Eye (tissue), 1 donor: ENCODE data around the gene LACTB.

Source experiments
- DNase-seq: peaks from one replicate; pipeline ENCODE4 v3.0.0-alpha.2; 2015

The LACTB gene

GRCh38 chr15:63121382-63122001, at the start of gene LACTB:
Gene LACTB (plus strand): TSS chr15:63121861. CDS start chr15:63121872, 11 bp downstream.
- DNase-seq, result peak; percentile 96

GRCh38 chr15:63072023-63072650, 49.5 kb upstream of the LACTB start:
- no peak for DNase-seq

GRCh38 chr15:63072809-63073277, 48.8 kb upstream of the LACTB start:
- DNase-seq, result no peak

GRCh38 chr15:63073497-63074172, 48.0 kb upstream of the LACTB start:
- no peak for DNase-seq

- DNase-seq, result no peak
These were observed 46.4 kb upstream of the LACTB start for GRCh38 chr15:63075015-63075983.

- DNase-seq, result no peak
These were observed 45.5 kb upstream of the LACTB start for GRCh38 chr15:63075984-63076713.

GRCh38 chr15:63076714-63077046, 45.0 kb upstream of the LACTB start:
- no peak for DNase-seq

GRCh38 chr15:63077952-63078351, 43.7 kb upstream of the LACTB start:
- DNase-seq, result no peak

GRCh38 chr15:63079947-63080626, 41.6 kb upstream of the LACTB start:
- DNase-seq, result no peak

- DNase-seq, result no peak
These were observed 40.9 kb upstream of the LACTB start for GRCh38 chr15:63080634-63081250.

GRCh38 chr15:63082366-63082765, 39.3 kb upstream of the LACTB start:
- no peak for DNase-seq

GRCh38 chr15:63083044-63083443, 38.6 kb upstream of the LACTB start:
- DNase-seq, result no peak

- no peak for DNase-seq
These were observed 38.1 kb upstream of the LACTB start for GRCh38 chr15:63083541-63083940.

GRCh38 chr15:63084806-63085205, 36.9 kb upstream of the LACTB start:
- no peak for DNase-seq

GRCh38 chr15:63085289-63085688, 36.4 kb upstream of the LACTB start:
- DNase-seq, result no peak

- no peak for DNase-seq
These were observed 35.4 kb upstream of the LACTB start for GRCh38 chr15:63086271-63086670.

GRCh38 chr15:63086947-63087346, 34.7 kb upstream of the LACTB start:
- DNase-seq, result no peak

GRCh38 chr15:63088533-63089245, 33.0 kb upstream of the LACTB start:
- no peak for DNase-seq

GRCh38 chr15:63089260-63090043, 32.2 kb upstream of the LACTB start:
- DNase-seq, result peak; percentile 67

GRCh38 chr15:63090472-63090871, 31.2 kb upstream of the LACTB start:
- DNase-seq, result no peak
